GM18870 (cell line): ENCODE data around the gene FGF16.
"Not testable (repeated sequence)": the region's sequence is repeated elsewhere in the genome, so short reads cannot be mapped to it uniquely, and the experiment has no call there.

ENCODE experiments used
- ATAC-seq: cut with Tn5 transposase; IDR thresholded peaks from one replicate; pipeline ENCODE4 v1.9.1; 2021; ENCODE audit warnings: moderate library complexity; ENCODE audit not compliant: unreplicated experiment

The FGF16 gene

GRCh38 chrX:77446908-77447652 lies at the start of gene FGF16:
TSS of gene FGF16 (plus strand) at chrX:77447389. CDS start at chrX:77447675, 286 bp downstream.
- no peak for ATAC-seq

GRCh38 chrX:77398330-77398954 lies 48.7 kb upstream of the FGF16 start:
- no peak for ATAC-seq

- no peak for ATAC-seq
Observed at GRCh38 chrX:77404419-77404818, 42.8 kb upstream of the FGF16 start.

GRCh38 chrX:77407821-77408220 lies 39.4 kb upstream of the FGF16 start:
- not testable (repeated sequence) for ATAC-seq

- ATAC-seq = no peak
Observed at GRCh38 chrX:77412631-77413030, 34.6 kb upstream of the FGF16 start.

- ATAC-seq = no peak
Observed at GRCh38 chrX:77415161-77415560, 32.0 kb upstream of the FGF16 start.

- ATAC-seq = no peak
Observed at GRCh38 chrX:77415882-77416281, 31.3 kb upstream of the FGF16 start.

GRCh38 chrX:77422891-77423648 lies 24.1 kb upstream of the FGF16 start:
- ATAC-seq = no peak

- ATAC-seq = no peak
Observed at GRCh38 chrX:77426811-77427210, 20.4 kb upstream of the FGF16 start.

GRCh38 chrX:77427611-77428010 lies 19.6 kb upstream of the FGF16 start:
- no peak for ATAC-seq

- no peak for ATAC-seq
Observed at GRCh38 chrX:77428551-77428950, 18.6 kb upstream of the FGF16 start.

- ATAC-seq = no peak
Observed at GRCh38 chrX:77431227-77431626, 16.0 kb upstream of the FGF16 start.

GRCh38 chrX:77433001-77433400 lies 14.2 kb upstream of the FGF16 start:
- no peak for ATAC-seq

- no peak for ATAC-seq
Observed at GRCh38 chrX:77434962-77435361, 12.2 kb upstream of the FGF16 start.

GRCh38 chrX:77436271-77436670 lies 10.9 kb upstream of the FGF16 start:
- ATAC-seq = no peak

GRCh38 chrX:77436682-77437081 lies 10.5 kb upstream of the FGF16 start:
- ATAC-seq = no peak

GRCh38 chrX:77440330-77440729 lies 6.9 kb upstream of the FGF16 start:
- ATAC-seq = no peak

- no peak for ATAC-seq
Observed at GRCh38 chrX:77441033-77441432, 6.2 kb upstream of the FGF16 start.

- ATAC-seq = no peak
Observed at GRCh38 chrX:77441479-77441878, 5.7 kb upstream of the FGF16 start.

GRCh38 chrX:77442728-77443127 lies 4.5 kb upstream of the FGF16 start:
- no peak for ATAC-seq

- ATAC-seq = no peak
Observed at GRCh38 chrX:77444075-77444474, 3.1 kb upstream of the FGF16 start.

- no peak for ATAC-seq
Observed at GRCh38 chrX:77444545-77444944, 2.6 kb upstream of the FGF16 start.
